Sigmoid colon (tissue), 7 donors: Measurements from ENCODE around the gene EHMT1. TPM values are rescaled to one million over a fixed set of nuclear protein-coding genes. Genes with fewer than 3 reads are reported as not detected.

Experiments used
- DNase-seq: peaks from one replicate; pipeline ENCODE4 v3.0.0-alpha.2; 2019
- H3K27ac ChIP-seq, 4 donors: fragments of 200-600 bp; sonication (generic); one replicate each; pipeline ENCODE4 v1.5.1; 2016 to 2019; ENCODE audit warnings: mild to moderate bottlenecking in 1 of 4
- H3K27me3 ChIP-seq, 3 donors: fragments of 200-600 bp; sonication (generic); one replicate each; pipeline ENCODE4 v1.5.1; 2019; ENCODE audit warnings: mild to moderate bottlenecking in 1 of 3
- H3K36me3 ChIP-seq, 4 donors: fragments of 200-600 bp; sonication (generic); one replicate each; pipeline ENCODE4 v1.5.1; 2016 to 2019
- H3K4me1 ChIP-seq, 4 donors: fragments of 200-600 bp; sonication (generic); one replicate each; pipeline ENCODE4 v1.5.1; 2017 to 2019
- H3K4me3 ChIP-seq, 4 donors: fragments of 200-600 bp; sonication (generic); one replicate each; pipeline ENCODE4 v1.5.1; 2017 to 2019; ENCODE audit warnings: mild to moderate bottlenecking in 2 of 4, moderate library complexity in 1 of 4
- H3K9me3 ChIP-seq, 4 donors: fragments of 200-600 bp in 3 of 4; sonication (generic) in 3 of 4; one replicate each; pipeline versions ENCODE4 v1.5.1 to v1.6.1; 2013 to 2019
- EP300 ChIP-seq, 4 donors: sonication (generic); formaldehyde crosslinking; IDR thresholded peaks; one replicate each; pipeline ENCODE4 v1.6.1; 2017; ENCODE audit warnings: antibody characterized with exemption in 4 of 4
- POLR2A ChIP-seq, 2 donors: fragments of 450-650 bp; IDR thresholded peaks; one replicate each; pipeline ENCODE4 v1.6.1; 2016; ENCODE audit warnings: antibody characterized with exemption in 2 of 2, mild to moderate bottlenecking in 2 of 2, moderate library complexity in 2 of 2
- POLR2AphosphoS5 ChIP-seq, 4 donors: sonication (generic); formaldehyde crosslinking; IDR thresholded peaks; one replicate each; pipeline ENCODE4 v1.6.1; 2017; ENCODE audit warnings: antibody characterized with exemption in 4 of 4
- WGBS, 2 donors: extraction: QIAGEN DNeasy Blood & Tissue Kit; methylation state at CpG; one replicate each; pipeline ENCODE4 v1.1.7; 2013; 5-methylcytosine and 5-hydroxymethylcytosine counted together
- intact Hi-C: fragments of 100-400 bp; cut with DNase I; formaldehyde crosslinking; loops from one replicate; pipeline ENCODE4 v1.15.1; 2023
- polyA plus RNA-seq, 3 donors: library from polyadenylated mRNA; stranded (reverse); fragments of 200-250 nt; gene quantifications; one replicate each; pipeline ENCODE4 v1.2.3, GENCODE V29; 2013
- total RNA-seq, 4 donors: library from RNA; depleted of rRNA; stranded (reverse); fragments of >200 nt; gene quantifications; one replicate each; pipeline ENCODE4 v1.1.0, GENCODE V29; 2016
- TF ChIP-seq, protein P1 (sequence below), 4 experiments: fragments of 450-650 bp in 3 of 4; fragments of 200-600 bp in 1 of 4; IDR thresholded peaks; one replicate each; pipeline ENCODE4 v1.5.1; 2016 to 2019; ENCODE audit warnings: antibody characterized with exemption in 4 of 4, mild to moderate bottlenecking in 3 of 4, moderate library complexity in 2 of 4
- donor health status: healthy with polysubstance abuse.
- donor health status: Bipolar disorder and iron deficiency.
- donor health status: healthy.

EHMT1 gene
- total and polyA plus RNA-seq, 7 donors: 19.2 to 91.4 (median 60.4) TPM

DNA sequence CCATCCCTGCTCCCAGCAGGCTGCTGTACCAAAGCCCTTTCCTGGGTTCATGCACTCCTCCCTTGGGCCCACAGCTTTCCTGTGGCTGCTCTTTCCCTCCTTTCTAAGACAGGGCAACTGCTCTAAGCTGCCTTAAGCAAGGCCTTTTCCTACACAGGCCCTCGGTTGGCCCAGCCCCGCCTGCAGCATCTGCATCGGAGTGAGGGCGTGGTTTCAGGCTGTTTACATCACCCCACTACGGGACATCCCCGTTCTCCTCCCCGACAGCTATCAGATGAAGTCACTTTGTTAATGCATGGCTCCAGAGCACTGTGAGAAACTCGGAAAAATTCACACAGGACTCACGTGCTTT lies 43.5 kb upstream of the EHMT1 start:
- Histone ChIP-seq H3K27me3 (no peaks in the 10 kb centered on the region), H3K4me1 (peaks cover 0 to 47% (median 34%) of the 10 kb centered on the region in 4 donors), H3K4me3 (no peak overlapping the region), H3K27ac (no peak overlapping the region), H3K36me3 (peaks cover 5 to 59% (median 19%) of the 10 kb centered on the region in 4 donors), H3K9me3 (no peaks in the 10 kb centered on the region)
- intact Hi-C loops: loop anchor here (5.0 kb wide), 1 partner anchor 42 kb away; the partner anchor contains the start of gene EHMT1
- no peak for DNase-seq
- 47 to 71% methylated on average over 9 of the region's 9 CpGs for WGBS, 2 donors
- TF ChIP-seq POLR2AphosphoS5 (IDR thresholded peaks at IDR 0.05): no peak
- no peak for TF ChIP-seq POLR2A (IDR thresholded peaks at IDR 0.05)
- TF ChIP-seq, protein P1, sequence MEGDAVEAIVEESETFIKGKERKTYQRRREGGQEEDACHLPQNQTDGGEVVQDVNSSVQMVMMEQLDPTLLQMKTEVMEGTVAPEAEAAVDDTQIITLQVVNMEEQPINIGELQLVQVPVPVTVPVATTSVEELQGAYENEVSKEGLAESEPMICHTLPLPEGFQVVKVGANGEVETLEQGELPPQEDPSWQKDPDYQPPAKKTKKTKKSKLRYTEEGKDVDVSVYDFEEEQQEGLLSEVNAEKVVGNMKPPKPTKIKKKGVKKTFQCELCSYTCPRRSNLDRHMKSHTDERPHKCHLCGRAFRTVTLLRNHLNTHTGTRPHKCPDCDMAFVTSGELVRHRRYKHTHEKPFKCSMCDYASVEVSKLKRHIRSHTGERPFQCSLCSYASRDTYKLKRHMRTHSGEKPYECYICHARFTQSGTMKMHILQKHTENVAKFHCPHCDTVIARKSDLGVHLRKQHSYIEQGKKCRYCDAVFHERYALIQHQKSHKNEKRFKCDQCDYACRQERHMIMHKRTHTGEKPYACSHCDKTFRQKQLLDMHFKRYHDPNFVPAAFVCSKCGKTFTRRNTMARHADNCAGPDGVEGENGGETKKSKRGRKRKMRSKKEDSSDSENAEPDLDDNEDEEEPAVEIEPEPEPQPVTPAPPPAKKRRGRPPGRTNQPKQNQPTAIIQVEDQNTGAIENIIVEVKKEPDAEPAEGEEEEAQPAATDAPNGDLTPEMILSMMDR (IDR thresholded peaks at IDR 0.05): no peak
- no peak for TF ChIP-seq EP300 (IDR thresholded peaks at IDR 0.05)

DNA sequence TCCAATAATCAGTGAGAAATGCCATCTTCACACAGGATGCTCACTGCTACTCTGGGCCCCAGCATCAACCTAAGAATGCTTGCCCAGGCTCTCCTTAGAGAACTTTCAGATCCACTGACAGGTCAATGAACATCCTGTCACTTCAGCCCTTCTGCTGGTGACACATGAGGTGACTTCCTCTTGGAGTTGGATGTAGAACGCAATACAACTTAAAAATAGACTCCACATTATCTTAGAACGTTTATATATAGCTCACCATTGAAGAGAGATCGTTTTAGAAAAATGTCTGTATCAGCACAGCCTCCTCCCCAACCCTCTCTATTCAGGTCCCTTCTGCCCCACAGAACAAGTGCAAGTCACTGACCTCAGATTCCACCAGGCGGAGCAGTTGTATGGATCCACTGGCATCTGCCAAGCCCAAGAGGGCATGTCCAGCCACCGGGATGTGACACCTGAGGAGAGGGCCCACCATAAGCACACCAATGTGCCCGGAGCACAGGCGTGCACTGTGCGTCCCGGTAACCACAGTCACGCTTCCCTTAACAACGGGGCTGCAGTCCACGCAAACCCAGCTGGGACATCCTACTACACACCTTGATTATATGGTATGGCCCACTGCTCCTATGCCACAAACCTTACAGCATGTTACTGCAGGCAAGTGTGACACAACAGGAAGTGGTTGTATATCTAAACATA lies 42.9 kb upstream of the EHMT1 start:
- TF ChIP-seq POLR2AphosphoS5 (IDR thresholded peaks at IDR 0.05) (no peak), POLR2A (IDR thresholded peaks at IDR 0.05) (no peak), EP300 (IDR thresholded peaks at IDR 0.05) (no peak)
- TF ChIP-seq, protein P1 (IDR thresholded peaks at IDR 0.05): no peak
- H3K36me3 ChIP-seq: peaks cover 5 to 54% (median 19%) of the 10 kb centered on the region in 4 donors
- peaks cover 0 to 50% (median 35%) of the 10 kb centered on the region in 4 donors for H3K4me1 ChIP-seq
- no peaks in the 10 kb centered on the region for H3K9me3 ChIP-seq
- DNase-seq: no peak
- H3K27me3 ChIP-seq: no peaks in the 10 kb centered on the region
- intact Hi-C loops: loop anchor here (5.0 kb wide), 1 partner anchor 41 kb away; the partner anchor contains the start of gene EHMT1
- H3K27ac ChIP-seq: no peak overlapping the region
- H3K4me3 ChIP-seq: no peak overlapping the region
- 81 to 88% methylated on average over 12 of the region's 12 CpGs for WGBS, 2 donors

DNA sequence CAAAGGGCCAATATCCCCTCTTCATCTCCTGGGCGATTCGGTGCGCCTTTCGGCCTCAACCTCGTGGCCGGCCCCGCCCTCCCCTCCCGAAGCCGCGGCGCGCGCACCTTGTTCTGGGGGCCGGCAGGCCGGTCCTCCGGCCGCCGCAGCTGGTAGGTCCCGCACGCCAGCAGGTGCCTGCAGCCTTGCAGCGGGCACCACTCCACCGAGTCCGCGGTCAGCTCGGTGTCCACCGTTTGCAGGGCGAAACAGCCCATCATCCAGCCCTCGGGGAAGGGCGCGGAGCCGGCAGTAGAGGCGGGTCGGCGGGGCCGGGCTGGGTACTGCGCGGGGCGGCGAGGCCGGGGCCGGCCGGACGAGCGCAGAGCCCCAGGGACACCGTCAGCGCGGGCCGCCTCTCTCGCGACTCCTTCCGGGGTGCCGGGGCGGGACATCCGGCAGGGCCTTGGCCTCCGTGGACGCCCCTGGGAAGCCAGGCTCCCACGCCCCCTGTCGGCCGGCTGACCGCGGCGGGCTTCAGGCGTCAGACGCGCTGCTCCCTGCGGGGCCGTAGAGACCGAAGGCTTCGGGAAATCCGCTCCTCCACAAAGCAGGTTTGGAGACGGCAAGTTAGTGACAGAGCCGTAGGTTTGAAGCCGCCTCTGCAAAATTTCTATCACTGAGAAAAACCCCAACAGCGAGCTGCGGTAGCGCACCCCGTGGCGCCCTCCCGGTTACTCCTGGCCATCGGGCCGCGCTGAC lies 40.1 kb upstream of the EHMT1 start, which contains the start of gene DPH7:
DPH7 (minus strand) TSS at position 408 of the 741 bp plus-strand sequence; CDS start at position 260, 148 bp downstream.
- TF ChIP-seq POLR2A (IDR thresholded peaks at IDR 0.05) (peak in 1 of 2 donors; percentile 22), POLR2AphosphoS5 (IDR thresholded peaks at IDR 0.05) (peak; percentile 54 to 83 (median 76)), EP300 (IDR thresholded peaks at IDR 0.05) (no peak)
- TF ChIP-seq, protein P1 (IDR thresholded peaks at IDR 0.05): peak; percentile 75 to 91 (median 81)
- Histone ChIP-seq H3K27me3 (no peaks in the 10 kb centered on the region), H3K4me1 (peaks cover 0 to 50% (median 35%) of the 10 kb centered on the region in 4 donors), H3K4me3 (peak within 1 kb of the TSS; percentile 78 to 98 (median 87)), H3K27ac (peak within 1 kb of the TSS; percentile 87 to 89 (median 88)), H3K9me3 (no peaks in the 10 kb centered on the region), H3K36me3 (peaks cover 0 to 50% (median 12%) of the 10 kb centered on the region in 4 donors)
- DNase-seq: peak; percentile 96
- intact Hi-C loops: loop anchor here (1.0 to 5.0 kb wide), 2 partner anchors 26 to 39 kb away; partner anchors contain the start of gene EHMT1
- WGBS, 2 donors: 2 to 3% methylated on average over 82 of the region's 82 CpGs

DNA sequence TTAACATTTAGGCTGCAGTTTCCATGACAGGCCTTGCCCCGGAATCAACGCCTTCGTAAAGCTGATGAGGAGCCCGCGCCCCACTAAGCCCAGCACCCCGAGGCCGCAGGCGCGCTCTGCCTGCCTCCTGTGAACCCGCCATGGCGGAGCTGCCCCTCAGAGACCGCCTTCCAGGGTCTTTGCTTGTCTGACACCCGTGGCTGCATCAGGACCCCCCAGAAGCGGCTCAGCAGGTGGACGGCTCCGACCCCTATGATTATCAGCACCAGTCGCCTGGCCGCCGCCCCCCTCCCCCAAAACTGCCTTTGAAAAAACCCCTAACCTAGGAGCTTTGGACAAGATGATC lies 39.6 kb upstream of the EHMT1 start:
- Histone ChIP-seq H3K9me3 (no peaks in the 10 kb centered on the region), H3K4me3 (peak overlapping the region; percentile 78 to 98 (median 87)), H3K36me3 (peaks cover 0 to 50% (median 10%) of the 10 kb centered on the region in 4 donors), H3K4me1 (peaks cover 0 to 50% (median 35%) of the 10 kb centered on the region in 4 donors), H3K27ac (peak overlapping the region; percentile 87 to 89 (median 88)), H3K27me3 (no peaks in the 10 kb centered on the region)
- no peak for DNase-seq
- WGBS, 2 donors: 49 to 52% methylated on average over 19 of the region's 19 CpGs
- TF ChIP-seq, protein P1 (IDR thresholded peaks at IDR 0.05): no peak
- TF ChIP-seq POLR2A (IDR thresholded peaks at IDR 0.05): no peak
- TF ChIP-seq POLR2AphosphoS5 (IDR thresholded peaks at IDR 0.05): no peak
- no peak for TF ChIP-seq EP300 (IDR thresholded peaks at IDR 0.05)
- intact Hi-C loops: loop anchor here (5.0 kb wide), 1 partner anchor 38 kb away; the partner anchor contains the start of gene EHMT1
